ENCODE measurements around the gene PELI2. TPM values are rescaled to one million over a fixed set of nuclear protein-coding genes. Genes with fewer than 3 reads are reported as not detected.

Gene PELI2, protein sequence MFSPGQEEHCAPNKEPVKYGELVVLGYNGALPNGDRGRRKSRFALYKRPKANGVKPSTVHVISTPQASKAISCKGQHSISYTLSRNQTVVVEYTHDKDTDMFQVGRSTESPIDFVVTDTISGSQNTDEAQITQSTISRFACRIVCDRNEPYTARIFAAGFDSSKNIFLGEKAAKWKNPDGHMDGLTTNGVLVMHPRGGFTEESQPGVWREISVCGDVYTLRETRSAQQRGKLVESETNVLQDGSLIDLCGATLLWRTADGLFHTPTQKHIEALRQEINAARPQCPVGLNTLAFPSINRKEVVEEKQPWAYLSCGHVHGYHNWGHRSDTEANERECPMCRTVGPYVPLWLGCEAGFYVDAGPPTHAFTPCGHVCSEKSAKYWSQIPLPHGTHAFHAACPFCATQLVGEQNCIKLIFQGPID
- 1 to 10 TPM; 4.4 to 7.0 TPM for total RNA-seq

DNA sequence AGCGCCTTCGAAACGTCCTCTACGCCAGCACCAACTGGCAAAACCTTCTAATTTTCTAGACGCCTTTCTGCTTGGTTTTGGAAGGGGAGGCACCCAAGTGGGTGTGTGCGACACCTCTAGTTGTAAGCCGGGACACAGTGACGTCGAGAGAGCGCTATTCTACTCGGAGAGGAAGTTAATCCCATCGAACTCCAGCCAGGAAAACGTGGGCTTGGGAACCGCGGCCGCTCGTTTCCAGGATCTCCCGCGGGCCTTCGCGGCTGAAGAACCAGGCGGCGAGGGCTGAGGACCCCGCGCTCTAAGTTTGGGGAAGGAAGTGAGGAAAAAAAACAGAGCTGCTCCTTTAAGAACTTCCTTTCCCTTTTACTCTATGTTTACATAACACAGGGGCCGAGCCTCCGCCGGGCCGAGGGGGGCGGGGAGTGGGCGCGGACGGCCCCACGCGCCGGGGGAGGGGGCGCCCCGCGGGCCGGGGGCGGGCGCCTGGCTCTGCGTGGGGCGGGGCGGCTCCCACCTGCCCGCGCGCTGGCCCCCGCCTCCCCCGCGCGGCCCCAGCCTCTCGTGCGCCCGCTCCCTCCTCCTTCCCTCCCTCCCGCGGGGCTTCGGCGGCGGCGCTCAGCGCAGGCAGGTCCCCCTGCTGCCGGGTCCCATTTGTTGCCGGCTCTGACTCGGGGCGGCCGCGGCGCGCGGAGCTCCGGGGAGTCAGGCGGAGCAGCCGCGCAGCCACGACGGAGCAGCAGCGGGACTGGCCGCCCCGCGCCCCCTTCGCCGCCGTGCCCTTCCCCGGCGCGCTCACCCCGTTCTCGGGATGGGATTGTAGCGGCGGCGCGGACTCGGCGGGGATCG is at the start of gene PELI2:
PELI2 (plus strand) TSS at position 647 of the 846 bp plus-strand sequence. CDS start 250 bp downstream, outside the sequence.
- no peaks in the 10 kb centered on the region for H3K27me3 ChIP-seq
- no peaks in the 10 kb centered on the region for H3K9me3 ChIP-seq
- H3K27ac ChIP-seq, result peak within 1 kb of the TSS; percentile 84 to 88
- TF ChIP-seq, protein P1, sequence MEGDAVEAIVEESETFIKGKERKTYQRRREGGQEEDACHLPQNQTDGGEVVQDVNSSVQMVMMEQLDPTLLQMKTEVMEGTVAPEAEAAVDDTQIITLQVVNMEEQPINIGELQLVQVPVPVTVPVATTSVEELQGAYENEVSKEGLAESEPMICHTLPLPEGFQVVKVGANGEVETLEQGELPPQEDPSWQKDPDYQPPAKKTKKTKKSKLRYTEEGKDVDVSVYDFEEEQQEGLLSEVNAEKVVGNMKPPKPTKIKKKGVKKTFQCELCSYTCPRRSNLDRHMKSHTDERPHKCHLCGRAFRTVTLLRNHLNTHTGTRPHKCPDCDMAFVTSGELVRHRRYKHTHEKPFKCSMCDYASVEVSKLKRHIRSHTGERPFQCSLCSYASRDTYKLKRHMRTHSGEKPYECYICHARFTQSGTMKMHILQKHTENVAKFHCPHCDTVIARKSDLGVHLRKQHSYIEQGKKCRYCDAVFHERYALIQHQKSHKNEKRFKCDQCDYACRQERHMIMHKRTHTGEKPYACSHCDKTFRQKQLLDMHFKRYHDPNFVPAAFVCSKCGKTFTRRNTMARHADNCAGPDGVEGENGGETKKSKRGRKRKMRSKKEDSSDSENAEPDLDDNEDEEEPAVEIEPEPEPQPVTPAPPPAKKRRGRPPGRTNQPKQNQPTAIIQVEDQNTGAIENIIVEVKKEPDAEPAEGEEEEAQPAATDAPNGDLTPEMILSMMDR (IDR thresholded peaks at IDR 0.05), result no peak
- no peaks in the 10 kb centered on the region for H3K36me3 ChIP-seq
- no peak for DNase-seq (ENCODE audit: low spot score)
- H3K4me1 ChIP-seq, result peaks cover 0 to 24% of the 10 kb centered on the region in 2 donors
- peak within 1 kb of the TSS; percentile 57 to 93 for H3K4me3 ChIP-seq

DNA sequence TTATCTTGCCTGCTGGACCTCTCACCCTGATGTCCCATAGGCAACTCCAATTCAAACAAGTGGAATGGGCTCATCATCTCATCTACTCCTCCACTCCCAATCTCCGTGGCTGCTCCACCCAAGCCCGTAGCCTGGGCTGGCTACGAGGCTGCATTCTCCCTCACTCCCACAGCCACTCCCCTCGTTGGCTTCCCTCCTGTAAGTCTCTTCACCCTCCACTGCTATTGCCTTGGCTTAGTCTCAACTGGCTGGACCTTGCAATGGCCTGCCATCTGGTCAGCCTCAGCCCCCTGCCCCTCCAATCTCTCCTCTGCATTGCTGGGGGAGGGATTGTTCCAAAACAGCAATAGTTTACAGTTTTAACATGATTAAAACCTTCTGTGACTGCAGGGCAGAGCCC is 44.4 kb upstream of the PELI2 start:
- DNase-seq (ENCODE audit: low spot score), result no peak
- TF ChIP-seq, protein P1 (IDR thresholded peaks at IDR 0.05), result no peak
- no peaks in the 10 kb centered on the region for H3K9me3 ChIP-seq
- H3K36me3 ChIP-seq, result no peaks in the 10 kb centered on the region
- H3K4me3 ChIP-seq, result no peak overlapping the region
- H3K27ac ChIP-seq, result no peak overlapping the region
- H3K4me1 ChIP-seq, result no peaks in the 10 kb centered on the region
- H3K27me3 ChIP-seq, result no peaks in the 10 kb centered on the region

DNA sequence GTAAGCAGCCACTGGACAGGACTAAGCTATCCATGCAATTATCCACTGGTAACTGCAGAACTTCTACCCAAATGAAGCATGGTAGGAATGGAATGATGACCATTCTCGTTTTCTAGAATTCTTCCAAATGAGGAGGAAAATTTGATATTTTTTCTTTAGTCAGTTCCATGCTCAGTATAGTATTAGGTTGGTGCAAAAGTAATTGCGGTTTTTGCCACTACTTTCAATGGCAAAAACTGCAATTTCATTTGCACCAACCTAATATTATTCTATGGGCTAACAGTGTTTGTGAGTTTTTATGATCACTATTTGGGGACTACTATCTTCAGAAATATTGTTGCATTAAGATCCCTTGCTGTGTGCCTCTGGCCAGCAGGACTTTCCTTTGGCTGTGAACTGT is 42.9 kb upstream of the PELI2 start:
- TF ChIP-seq, protein P1 (IDR thresholded peaks at IDR 0.05), result no peak
- Histone ChIP-seq H3K4me1 (no peaks in the 10 kb centered on the region), H3K36me3 (no peaks in the 10 kb centered on the region), H3K27me3 (no peaks in the 10 kb centered on the region), H3K27ac (no peak overlapping the region), H3K4me3 (no peak overlapping the region), H3K9me3 (no peaks in the 10 kb centered on the region)
- no peak for DNase-seq (ENCODE audit: low spot score)

DNA sequence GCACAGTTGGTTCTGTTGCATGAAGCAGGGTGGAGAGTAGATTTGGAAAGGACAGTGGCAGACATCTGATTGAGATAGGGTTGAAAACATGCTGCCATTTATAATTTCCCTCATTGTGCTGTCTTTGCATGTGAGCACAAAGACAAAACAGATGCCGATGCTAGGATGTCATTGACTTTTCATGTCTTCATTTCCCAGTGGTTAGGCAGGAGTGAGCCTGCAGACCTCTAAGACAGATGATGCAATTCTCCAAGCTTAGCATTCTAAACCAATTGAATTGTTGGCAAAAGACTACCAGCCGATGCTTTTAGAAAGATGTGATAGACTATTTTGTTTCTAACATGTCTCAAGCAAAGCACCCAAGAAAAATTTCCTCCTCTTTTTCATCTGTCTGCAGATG is 37.1 kb upstream of the PELI2 start:
- DNase-seq (ENCODE audit: low spot score), result no peak
- H3K27me3 ChIP-seq, result no peaks in the 10 kb centered on the region
- TF ChIP-seq, protein P1 (IDR thresholded peaks at IDR 0.05), result no peak
- no peak overlapping the region for H3K27ac ChIP-seq
- no peaks in the 10 kb centered on the region for H3K36me3 ChIP-seq
- no peaks in the 10 kb centered on the region for H3K9me3 ChIP-seq
- H3K4me1 ChIP-seq, result no peaks in the 10 kb centered on the region
- no peak overlapping the region for H3K4me3 ChIP-seq

DNA sequence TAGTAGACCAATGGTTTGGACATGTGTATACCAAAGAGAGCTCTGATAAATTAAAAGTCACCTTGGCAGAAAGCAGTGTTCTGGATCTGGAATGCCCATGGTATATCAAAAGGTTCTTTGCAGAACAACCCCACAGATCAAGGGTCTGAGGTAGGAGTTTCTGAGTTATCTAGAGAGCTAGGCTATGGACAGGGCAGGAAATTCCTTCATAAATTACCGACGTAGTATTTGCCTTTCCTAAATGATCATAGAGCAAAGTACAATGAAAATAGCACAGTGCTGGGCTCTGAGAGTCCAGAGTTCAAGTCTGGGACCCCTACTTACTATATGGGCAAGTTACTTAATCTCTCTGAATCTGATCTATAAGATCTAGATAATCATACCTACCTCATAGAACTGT is 35.3 kb upstream of the PELI2 start:
- Histone ChIP-seq H3K4me3 (no peak overlapping the region), H3K36me3 (no peaks in the 10 kb centered on the region), H3K4me1 (no peaks in the 10 kb centered on the region), H3K27ac (no peak overlapping the region), H3K9me3 (no peaks in the 10 kb centered on the region), H3K27me3 (no peaks in the 10 kb centered on the region)
- TF ChIP-seq, protein P1 (IDR thresholded peaks at IDR 0.05), result no peak
- DNase-seq (ENCODE audit: low spot score), result no peak

Data from right atrium auricular region (tissue), 2 donors.